ENCODE results near the gene CT45A1.

GRCh38 chrX:135697601-135698000, 15.8 kb upstream of the CT45A1 start:
- TF ChIP-seq CTCF (IDR thresholded peaks at IDR 0.05) (no peak), POLR2AphosphoS5 (IDR thresholded peaks at IDR 0.05) (no peak), POLR2A (IDR thresholded peaks at IDR 0.05) (no peak)

Data from suprapubic skin (tissue), 4 donors.